Endothelial cell of umbilical vein (primary cell): ENCODE results near the gene DIAPH2. TPM values are rescaled to one million over a fixed set of nuclear protein-coding genes. Genes with fewer than 3 reads are reported as not detected.

ENCODE experiments used
- BruUV-seq: library from RNA; stranded (reverse); fragments of 400-500 nt; replicated peaks from 2 replicates; lab custom pipeline; 2021; lab: Mats Ljungman, UMichigan
- CTCF ChIA-PET: fragments of 300-600, 350-600 bp; sonication (Branson Sonifier 250); formaldehyde crosslinking; loops from one replicate; lab custom pipeline; 2021; ENCODE audit warnings: antibody characterized with exemption, inconsistent platforms; lab: Charles Lee
- POLR2A ChIA-PET: fragments of 300-600, 350-600 bp; sonication (Branson Sonifier 250); formaldehyde crosslinking; loops from one replicate; lab custom pipeline; 2021; ENCODE audit warnings: antibody characterized with exemption, inconsistent platforms; lab: Charles Lee
- DNase-seq: peaks from one replicate; pipeline ENCODE4 v3.0.0-alpha.2; 2011; ENCODE audit warnings: low read depth, low spot score
- FAIRE-seq: peaks from 2 replicates; lab custom pipeline; 2011; peaks lifted over from hg19 to GRCh38; lab: Jason Lieb, UNC
- H2AFZ ChIP-seq: 2 replicates; pipeline ENCODE4 v1.6.0; 2012; ENCODE audit warnings: low read depth, low read length, control low read depth, inconsistent platforms
- H3K27ac ChIP-seq: 2 replicates; pipeline ENCODE4 v1.5.1; 2011; ENCODE audit warnings: low read depth, mild to moderate bottlenecking, control low read depth, low read length, moderate library complexity; ENCODE audit not compliant: insufficient read depth
- H3K27me3 ChIP-seq, 2 experiments: 2 replicates each; pipeline versions ENCODE4 v1.6.0 to v1.6.1; 2011; ENCODE audit warnings: low read length in 2 of 2, mixed read lengths in 1 of 2; ENCODE audit not compliant: control insufficient read depth in 2 of 2, insufficient read depth in 2 of 2
- H3K36me3 ChIP-seq, 2 experiments: 2 replicates in 1 of 2; 3 replicates in 1 of 2; pipeline ENCODE4 v1.5.1; 2011; ENCODE audit warnings: low read length in 2 of 2, mild to moderate bottlenecking in 1 of 2, moderate library complexity in 1 of 2; ENCODE audit not compliant: control insufficient read depth in 2 of 2, insufficient read depth in 2 of 2; ENCODE audit errors: extremely low read depth in 1 of 2
- H3K4me1 ChIP-seq: 3 replicates; pipeline ENCODE4 v1.5.1; 2011; ENCODE audit warnings: mild to moderate bottlenecking, low read length; ENCODE audit not compliant: control insufficient read depth, insufficient read depth; ENCODE audit errors: extremely low read depth
- H3K4me2 ChIP-seq: 2 replicates; pipeline ENCODE4 v1.6.1; 2011; ENCODE audit warnings: low read length, control low read depth, mixed read lengths; ENCODE audit not compliant: insufficient read depth
- H3K4me3 ChIP-seq, 3 experiments: fragments of 200-600 bp in 1 of 3; sonication (generic), shearing (Covaris generic) in 1 of 3; replicated peaks in 1 of 3; 2 replicates each; pipeline ENCODE4 v1.5.1; 2011 to 2016; ENCODE audit warnings: control low read depth in 3 of 3, low read length in 3 of 3, mild to moderate bottlenecking in 2 of 3, inconsistent platforms in 1 of 3, low read depth in 1 of 3, moderate library complexity in 1 of 3; ENCODE audit not compliant: insufficient read depth in 1 of 3
- H3K79me2 ChIP-seq: 2 replicates; pipeline ENCODE4 v1.6.0; 2012; ENCODE audit warnings: low read length, inconsistent platforms; ENCODE audit not compliant: control insufficient read depth, insufficient read depth
- H3K9ac ChIP-seq: replicated peaks from 2 replicates; pipeline ENCODE3; 2011; ENCODE audit warnings: low read length, control low read depth; ENCODE audit not compliant: insufficient read depth; ENCODE audit errors: extremely low read depth
- H3K9me1 ChIP-seq: replicated peaks from 3 replicates; pipeline ENCODE4 v1.6.0; 2011; ENCODE audit warnings: mild to moderate bottlenecking, low read length; ENCODE audit not compliant: control insufficient read depth, insufficient read depth; ENCODE audit errors: extremely low read depth
- H3K9me3 ChIP-seq: replicated peaks from 2 replicates; pipeline ENCODE4 v1.5.1; 2012; ENCODE audit warnings: low read length, inconsistent platforms; ENCODE audit not compliant: control insufficient read depth, insufficient read depth
- H4K20me1 ChIP-seq: replicated peaks from 2 replicates; pipeline ENCODE3; 2011; ENCODE audit warnings: mild to moderate bottlenecking, low read length; ENCODE audit not compliant: control insufficient read depth, insufficient read depth; ENCODE audit errors: extremely low read depth
- EZH2 ChIP-seq: IDR thresholded peaks from 2 replicates; pipeline ENCODE4 v1.6.1; 2012; ENCODE audit warnings: borderline replicate concordance, low read depth, mild to moderate bottlenecking, moderate library complexity, low read length, inconsistent platforms; ENCODE audit not compliant: severe bottlenecking
- FOS ChIP-seq: IDR thresholded peaks from 2 replicates; pipeline ENCODE4 v1.6.1; 2011; ENCODE audit warnings: mild to moderate bottlenecking, low read length, moderate library complexity, borderline replicate concordance; ENCODE audit not compliant: insufficient read depth
- GATA2 ChIP-seq: IDR thresholded peaks from 2 replicates; pipeline ENCODE4 v1.7.0; 2011; ENCODE audit warnings: low read depth, mild to moderate bottlenecking, moderate library complexity, mixed read lengths, low read length; ENCODE audit not compliant: insufficient read length, insufficient read depth
- JUN ChIP-seq: IDR thresholded peaks from 2 replicates; pipeline ENCODE4 v1.6.1; 2011; ENCODE audit warnings: borderline replicate concordance, low read depth; ENCODE audit not compliant: insufficient read length, insufficient read depth
- MYC ChIP-seq: IDR thresholded peaks from one replicate; pipeline ENCODE4 v1.6.1; 2011; ENCODE audit warnings: mild to moderate bottlenecking, low read depth, low read length
- POLR2A ChIP-seq: IDR thresholded peaks from 2 replicates; pipeline ENCODE4 v1.6.1; 2012; ENCODE audit warnings: low read depth, mild to moderate bottlenecking, control low read depth, low read length
- POLR2AphosphoS5 ChIP-seq: IDR thresholded peaks from 2 replicates; pipeline ENCODE4 v1.6.1; 2012; ENCODE audit warnings: low read depth, mild to moderate bottlenecking, control low read depth, low read length, moderate library complexity; ENCODE audit not compliant: insufficient read depth
- dilution Hi-C: fragments of 300-500 bp; cut with MboI; formaldehyde crosslinking; loops from one replicate; pipeline ENCODE4 v1.15.0; 2019; ENCODE audit warnings: low sequenced_read_pairs; ENCODE audit not compliant: extremely low pct_ligation_motif_present
- intact Hi-C: fragments of 100-400 bp; cut with micrococcal nuclease; formaldehyde crosslinking; loops from one replicate; pipeline ENCODE4 v1.10.0; 2022
- polyA plus RNA-seq, 4 experiments: library from polyadenylated mRNA; depleted of rRNA in 3 of 4; stranded (reverse) in 3 of 4; unstranded in 1 of 4; fragments of >200 nt; gene quantifications; 2 replicates each; pipeline versions ENCODE4 v1.2.1 to v1.2.3, GENCODE V29; 2011 to 2012; ENCODE audit warnings: missing spikeins in 1 of 4
- total RNA-seq: library from RNA; stranded (reverse); gene quantifications from 2 replicates; pipeline ENCODE4 v1.2.3, GENCODE V29; 2021
- TF ChIP-seq, protein P1 (sequence below), 2 donors: IDR thresholded peaks; 1 replicate in 1 of 2; 2 replicates in 1 of 2; pipeline ENCODE4 v1.5.1; 2011; ENCODE audit warnings: low read length in 2 of 2, mild to moderate bottlenecking in 2 of 2, moderate library complexity in 2 of 2, control low read depth in 1 of 2, inconsistent platforms in 1 of 2, low read depth in 1 of 2; ENCODE audit not compliant: insufficient read depth in 1 of 2; ENCODE audit errors: extremely low read depth in 1 of 2
- TF ChIP-seq, protein P2 (sequence below): IDR thresholded peaks from 2 replicates; pipeline ENCODE4 v1.6.1; 2011; ENCODE audit not compliant: insufficient read depth, insufficient read length

DIAPH2 gene
- total and polyA plus RNA-seq, 2 donors (not counting 3 experiments of a cell fraction or from before 2014, with no cell fraction given): 3.0 to 30.0 TPM

DNA sequence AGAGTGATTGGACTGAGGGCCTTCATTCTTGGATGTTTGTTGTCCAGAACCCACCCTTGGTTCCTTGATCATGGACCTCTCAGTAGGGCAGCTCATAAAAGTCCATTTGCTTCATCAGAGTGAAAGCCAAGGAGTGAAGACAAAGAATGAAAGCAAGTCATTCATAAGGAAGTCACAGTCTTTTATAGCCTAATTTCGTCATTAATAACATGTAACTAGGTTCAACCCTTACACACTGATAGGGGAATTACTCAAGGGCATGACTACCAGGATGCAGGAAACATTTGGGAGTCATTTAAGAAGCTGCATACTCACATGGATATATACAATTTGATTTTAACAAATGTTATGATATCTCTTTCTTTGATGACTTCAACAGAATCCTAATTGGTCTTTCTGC, 294.3 kb downstream of the DIAPH2 start:
- Histone ChIP-seq H3K79me2 (no peaks in the 10 kb centered on the region), H3K27ac (no peak overlapping the region), H3K36me3 (no peaks in the 10 kb centered on the region), H3K4me3 (no peak overlapping the region), H3K4me1 (peaks cover 18% of the 10 kb centered on the region), H4K20me1 (no peaks in the 10 kb centered on the region), H3K4me2 (no peak overlapping the region), H3K9me3 (no peaks in the 10 kb centered on the region), H3K27me3 (no peaks in the 10 kb centered on the region), H3K9me1 (no peaks in the 10 kb centered on the region), H3K9ac (no peak overlapping the region), H2AFZ (no peak overlapping the region)
- FAIRE-seq (no peak), DNase-seq (no peak)
- dilution Hi-C loops (no loop called here), intact Hi-C loops (no loop called here)
- ChIA-PET CTCF (no interaction called here), POLR2A (no interaction called here)
- no peak for TF ChIP-seq POLR2A
- TF ChIP-seq EZH2: no peak
- TF ChIP-seq FOS: no peak
- no TSS peak for BruUV-seq

DNA sequence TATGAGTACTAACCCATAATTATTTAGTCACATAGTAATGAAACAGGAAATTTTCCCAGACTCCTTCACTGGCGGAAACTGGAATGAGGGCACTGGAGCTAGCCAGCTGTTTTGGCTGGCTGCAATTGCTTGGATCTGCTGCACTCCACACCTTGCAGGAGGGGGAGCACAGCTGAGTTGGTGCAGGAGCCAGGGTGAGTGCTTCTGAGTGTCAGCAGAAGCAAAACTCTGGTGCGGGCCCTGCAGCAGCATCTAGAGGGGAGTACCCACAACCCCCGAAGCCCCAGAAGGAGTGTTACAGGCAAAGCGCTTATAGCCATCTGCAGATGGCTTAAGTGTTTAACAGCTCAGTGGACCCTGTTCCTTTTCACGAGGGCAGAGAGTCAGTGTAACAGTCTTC, 295.1 kb downstream of the DIAPH2 start:
- TF ChIP-seq, protein P1, sequence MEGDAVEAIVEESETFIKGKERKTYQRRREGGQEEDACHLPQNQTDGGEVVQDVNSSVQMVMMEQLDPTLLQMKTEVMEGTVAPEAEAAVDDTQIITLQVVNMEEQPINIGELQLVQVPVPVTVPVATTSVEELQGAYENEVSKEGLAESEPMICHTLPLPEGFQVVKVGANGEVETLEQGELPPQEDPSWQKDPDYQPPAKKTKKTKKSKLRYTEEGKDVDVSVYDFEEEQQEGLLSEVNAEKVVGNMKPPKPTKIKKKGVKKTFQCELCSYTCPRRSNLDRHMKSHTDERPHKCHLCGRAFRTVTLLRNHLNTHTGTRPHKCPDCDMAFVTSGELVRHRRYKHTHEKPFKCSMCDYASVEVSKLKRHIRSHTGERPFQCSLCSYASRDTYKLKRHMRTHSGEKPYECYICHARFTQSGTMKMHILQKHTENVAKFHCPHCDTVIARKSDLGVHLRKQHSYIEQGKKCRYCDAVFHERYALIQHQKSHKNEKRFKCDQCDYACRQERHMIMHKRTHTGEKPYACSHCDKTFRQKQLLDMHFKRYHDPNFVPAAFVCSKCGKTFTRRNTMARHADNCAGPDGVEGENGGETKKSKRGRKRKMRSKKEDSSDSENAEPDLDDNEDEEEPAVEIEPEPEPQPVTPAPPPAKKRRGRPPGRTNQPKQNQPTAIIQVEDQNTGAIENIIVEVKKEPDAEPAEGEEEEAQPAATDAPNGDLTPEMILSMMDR (IDR thresholded peaks at IDR 0.05; ENCODE audit: extremely low read depth in 1 of 2, insufficient read depth in 1 of 2, low read depth in 1 of 2, low read length in 2 of 2): no peak
- no peak for TF ChIP-seq MYC
- TF ChIP-seq, protein P2, sequence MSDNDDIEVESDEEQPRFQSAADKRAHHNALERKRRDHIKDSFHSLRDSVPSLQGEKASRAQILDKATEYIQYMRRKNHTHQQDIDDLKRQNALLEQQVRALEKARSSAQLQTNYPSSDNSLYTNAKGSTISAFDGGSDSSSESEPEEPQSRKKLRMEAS: no peak
- TF ChIP-seq JUN: no peak
- TF ChIP-seq FOS: no peak
- no peak for TF ChIP-seq POLR2A
- TF ChIP-seq POLR2AphosphoS5: no peak
- TF ChIP-seq GATA2: no peak
- no peaks in the 10 kb centered on the region for H3K36me3 ChIP-seq
- dilution Hi-C loops: no loop called here
- DNase-seq (no peak), FAIRE-seq (no peak)
- H3K9me3 ChIP-seq: no peaks in the 10 kb centered on the region
- intact Hi-C loops: no loop called here
- no peak overlapping the region for H2AFZ ChIP-seq
- no peak overlapping the region for H3K4me2 ChIP-seq
- H3K27ac ChIP-seq: no peak overlapping the region
- H3K79me2 ChIP-seq: no peaks in the 10 kb centered on the region
- H4K20me1 ChIP-seq: no peaks in the 10 kb centered on the region
- POLR2A ChIA-PET: no interaction called here
- BruUV-seq: no TSS peak
- H3K4me3 ChIP-seq: no peak overlapping the region
- CTCF ChIA-PET: no interaction called here
- H3K9ac ChIP-seq: no peak overlapping the region
- H3K27me3 ChIP-seq: no peaks in the 10 kb centered on the region
- H3K9me1 ChIP-seq: no peaks in the 10 kb centered on the region
- peaks cover 18% of the 10 kb centered on the region for H3K4me1 ChIP-seq
